Measurements from ENCODE around the gene GTPBP6. TPM values are rescaled to one million over a fixed set of nuclear protein-coding genes. Genes with fewer than 3 reads are reported as not detected.
A peak's percentile ranks its signal among the peaks of the same experiment; 100 is the strongest.
"Not testable (repeated sequence)": the region's sequence is repeated elsewhere in the genome, so short reads cannot be mapped to it uniquely, and the experiment has no call there.

The GTPBP6 gene
- total RNA-seq, 5 donors from 2014 or later (not counting 1 experiment from before 2014, with no cell fraction given): 58.8 to 112 (median 111) TPM

DNA sequence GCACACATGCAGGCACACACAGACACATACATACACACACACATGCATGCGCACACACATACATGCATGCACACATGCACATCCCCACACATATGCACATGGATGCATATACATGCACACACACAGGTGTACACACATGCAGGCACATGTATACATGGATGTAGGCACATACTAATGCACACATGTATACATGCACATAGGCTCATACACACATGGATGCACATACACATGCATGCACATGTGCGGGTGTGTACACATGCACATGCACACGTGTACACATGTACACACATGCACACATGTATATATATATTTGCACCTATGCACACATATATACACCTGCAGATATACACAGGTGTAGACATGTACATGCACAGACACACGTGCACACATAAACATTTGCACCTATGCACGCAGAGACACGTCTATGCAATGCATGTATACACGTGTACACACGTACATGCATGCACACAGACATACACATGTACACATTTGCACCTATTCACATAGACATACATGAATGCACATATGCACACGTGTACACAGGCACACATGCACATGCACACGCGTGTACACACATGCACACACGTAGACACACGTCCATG lies 33.4 kb downstream of the GTPBP6 start:
- Histone ChIP-seq H3K4me1 (ENCODE audit: control insufficient read depth in 1 of 2, extremely low read depth in 1 of 2, insufficient read depth in 2 of 2, low read length in 2 of 2) (peaks cover 0 to 16% of the 10 kb centered on the region in 2 experiments), H3K27me3 (replicated peaks in 1 of 2; ENCODE audit: control insufficient read depth in 2 of 2, extremely low read depth in 1 of 2, insufficient read depth in 2 of 2, low read length in 1 of 2) (no peaks in the 10 kb centered on the region), H3K4me3 (ENCODE audit: control insufficient read depth in 1 of 2, extremely low read depth in 1 of 2, low read length in 1 of 2) (no peak overlapping the region), H3K36me3 (ENCODE audit: control insufficient read depth in 2 of 2, extremely low read depth in 1 of 2, insufficient read depth in 1 of 2, low read length in 1 of 2) (peaks cover 2 to 6% of the 10 kb centered on the region in 2 donors), H3K27ac (ENCODE audit: low read length) (no peak overlapping the region), H3K9me3 (no peaks in the 10 kb centered on the region)
- H3K4me1 Mint-ChIP-seq: peaks cover 10 to 30% (median 13%) of the 10 kb centered on the region in 3 donors
- CTCF ChIA-PET: no interaction called here
- 98% methylated on average over 12 of the region's 13 CpGs for WGBS (ENCODE audit: insufficient coverage)
- POLR2A ChIA-PET: no interaction called here
- ATAC-seq (replicated peaks in 1 of 4): no peak
- peak overlapping the region; percentile 10 to 16 for H3K27ac Mint-ChIP-seq
- peak overlapping the region in 2 of 3 donors; percentile 3 to 23 for H3K4me3 Mint-ChIP-seq
- no peaks in the 10 kb centered on the region for H3K9me3 Mint-ChIP-seq
- DNase-seq: no peak
- no peaks in the 10 kb centered on the region for H3K27me3 Mint-ChIP-seq
- H3K36me3 Mint-ChIP-seq: no peaks in the 10 kb centered on the region

- peak overlapping the region; percentile 61 for H3K27ac ChIP-seq (ENCODE audit: low read length)
- H3K9me3 ChIP-seq: no peaks in the 10 kb centered on the region
- Mint-ChIP-seq H3K36me3 (no peaks in the 10 kb centered on the region), H3K9me3 (no peaks in the 10 kb centered on the region), H3K4me3 (peak overlapping the region; percentile 87 to 92 (median 88)), H3K4me1 (peaks cover 17 to 42% (median 27%) of the 10 kb centered on the region in 3 donors), H3K27me3 (no peaks in the 10 kb centered on the region), H3K27ac (peak overlapping the region; percentile 83 to 91)
- peak; percentile 99 to 100 (median 99) for ATAC-seq (replicated peaks in 1 of 4)
- ChIA-PET CTCF (no interaction called here), POLR2A (no interaction called here)
- peaks cover 0 to 19% of the 10 kb centered on the region in 2 experiments for H3K4me1 ChIP-seq (ENCODE audit: control insufficient read depth in 1 of 2, extremely low read depth in 1 of 2, insufficient read depth in 2 of 2, low read length in 2 of 2)
- WGBS (ENCODE audit: insufficient coverage): under 1% methylated on average over 32 of the region's 45 CpGs
- peak; percentile 66 to 92 (median 87) for DNase-seq
- peaks cover 0 to 2% of the 10 kb centered on the region in 2 experiments for H3K27me3 ChIP-seq (replicated peaks in 1 of 2; ENCODE audit: control insufficient read depth in 2 of 2, extremely low read depth in 1 of 2, insufficient read depth in 2 of 2, low read length in 1 of 2)
- peak overlapping the region; percentile 68 to 84 for H3K4me3 ChIP-seq (ENCODE audit: control insufficient read depth in 1 of 2, extremely low read depth in 1 of 2, low read length in 1 of 2)
- no peaks in the 10 kb centered on the region for H3K36me3 ChIP-seq (ENCODE audit: control insufficient read depth in 2 of 2, extremely low read depth in 1 of 2, insufficient read depth in 1 of 2, low read length in 1 of 2)
These were observed 35.3 kb downstream of the GTPBP6 start for GRCh38 chrX:283115-283845.

DNA sequence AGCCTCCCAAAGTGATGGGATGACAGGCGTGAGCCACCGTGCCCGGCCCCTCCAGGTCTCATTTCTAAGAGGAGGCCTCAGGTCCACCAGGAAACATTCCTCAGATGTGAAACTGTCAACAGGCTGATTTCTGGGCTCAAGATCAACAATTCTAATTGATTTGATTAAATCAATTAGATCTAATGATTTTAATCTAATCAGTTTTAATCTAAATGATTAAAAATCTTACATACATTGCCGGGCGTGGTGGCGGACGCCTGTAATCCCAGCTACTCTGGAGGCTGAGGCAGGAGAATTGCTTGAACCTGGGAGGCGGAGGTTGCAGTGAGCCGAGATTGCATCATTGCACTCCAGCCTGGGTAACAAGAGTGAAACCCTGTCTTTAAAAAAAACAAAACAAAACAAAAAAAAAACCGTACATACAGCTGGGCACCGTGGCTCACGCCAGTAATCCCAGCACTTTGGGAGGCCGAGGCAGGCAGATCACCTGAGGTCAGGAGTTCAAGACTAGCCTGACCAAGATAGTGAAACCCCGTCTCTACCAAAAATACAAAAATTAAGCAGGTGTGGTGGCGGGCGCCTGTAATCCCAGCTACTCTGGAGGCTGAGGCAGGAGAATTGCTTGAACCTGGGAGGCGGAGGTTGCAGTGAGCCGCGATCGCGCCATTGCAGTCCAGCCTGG lies 36.5 kb downstream of the GTPBP6 start:
- H3K36me3 Mint-ChIP-seq; H3K9me3 Mint-ChIP-seq; H3K4me3 ChIP-seq (ENCODE audit: control insufficient read depth in 1 of 2, extremely low read depth in 1 of 2, low read length in 1 of 2); H3K27me3 Mint-ChIP-seq; H3K27ac Mint-ChIP-seq; POLR2A ChIA-PET; H3K27me3 ChIP-seq (replicated peaks in 1 of 2; ENCODE audit: control insufficient read depth in 2 of 2, extremely low read depth in 1 of 2, insufficient read depth in 2 of 2, low read length in 1 of 2); CTCF ChIA-PET; H3K27ac ChIP-seq (ENCODE audit: low read length); ATAC-seq (replicated peaks in 1 of 4); H3K36me3 ChIP-seq (ENCODE audit: control insufficient read depth in 2 of 2, extremely low read depth in 1 of 2, insufficient read depth in 1 of 2, low read length in 1 of 2); H3K9me3 ChIP-seq: not testable (repeated sequence)
- WGBS (ENCODE audit: insufficient coverage): 91% methylated on average over 9 of the region's 21 CpGs
- peak in 1 of 35 experiments; percentile 0 for DNase-seq
- peak overlapping the region; percentile 45 to 88 (median 50) for H3K4me3 Mint-ChIP-seq
- H3K4me1 ChIP-seq (ENCODE audit: control insufficient read depth in 1 of 2, extremely low read depth in 1 of 2, insufficient read depth in 2 of 2, low read length in 2 of 2): peaks cover 0 to 19% of the 10 kb centered on the region in 2 experiments
- peaks cover 17 to 45% (median 27%) of the 10 kb centered on the region in 3 donors for H3K4me1 Mint-ChIP-seq

DNA sequence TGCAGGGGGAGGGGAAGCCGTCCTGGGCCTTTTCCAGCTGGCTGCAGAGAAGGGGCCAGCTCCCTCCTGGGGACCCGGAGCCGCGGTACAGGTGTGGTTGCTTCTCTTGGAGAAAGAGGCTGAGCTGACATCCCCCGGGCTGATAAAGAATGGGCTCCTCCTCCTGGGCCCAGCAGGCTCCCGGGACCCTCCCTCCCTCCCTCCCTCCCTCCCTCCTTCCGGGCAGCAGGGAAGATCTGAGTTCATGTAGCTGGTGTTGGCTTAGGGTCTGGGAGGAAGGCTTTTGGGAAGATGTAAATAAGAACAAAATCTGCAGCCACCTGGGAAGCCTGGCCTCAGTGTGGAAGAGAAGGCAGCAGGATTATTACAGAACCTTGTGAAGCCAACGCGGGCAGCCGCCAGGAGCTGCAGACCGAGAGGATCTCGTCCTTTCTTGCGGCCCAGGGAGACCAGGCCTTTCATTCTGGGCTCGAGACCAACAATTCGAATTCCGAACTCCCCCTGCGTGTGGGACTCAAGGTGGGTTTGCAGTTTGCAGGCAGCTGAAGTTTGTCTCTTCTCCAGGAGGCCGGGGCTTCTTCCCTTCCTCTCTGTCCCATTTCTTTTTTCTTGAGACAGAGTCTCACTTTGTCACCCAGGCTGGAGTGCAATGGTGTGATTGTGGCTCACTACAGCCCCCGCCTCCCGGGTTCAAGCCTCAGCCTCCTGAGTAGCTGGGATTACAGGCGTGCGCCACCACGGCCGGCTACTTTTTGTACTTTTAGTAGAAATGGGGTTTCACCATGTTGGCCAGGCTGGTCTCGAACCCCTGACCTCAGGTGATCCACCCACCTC lies 37.2 kb downstream of the GTPBP6 start, which contains the start of gene PLCXD1:
PLCXD1 (plus strand) TSS at position 216 of the 834 bp plus-strand sequence. CDS start 2,807 bp downstream, outside the sequence.
- POLR2A ChIA-PET: no interaction called here
- peaks cover 0 to 9% of the 10 kb centered on the region in 2 experiments for H3K27me3 ChIP-seq (replicated peaks in 1 of 2; ENCODE audit: control insufficient read depth in 2 of 2, extremely low read depth in 1 of 2, insufficient read depth in 2 of 2, low read length in 1 of 2)
- Mint-ChIP-seq H3K4me1 (peaks cover 20 to 41% (median 27%) of the 10 kb centered on the region in 3 donors), H3K27ac (peak within 1 kb of the TSS; percentile 52 to 68), H3K27me3 (no peaks in the 10 kb centered on the region), H3K9me3 (no peaks in the 10 kb centered on the region), H3K36me3 (no peaks in the 10 kb centered on the region), H3K4me3 (peak within 1 kb of the TSS; percentile 50 to 88 (median 66))
- 91% methylated on average over 12 of the region's 25 CpGs for WGBS (ENCODE audit: insufficient coverage)
- no peaks in the 10 kb centered on the region for H3K9me3 ChIP-seq
- H3K4me1 ChIP-seq (ENCODE audit: control insufficient read depth in 1 of 2, extremely low read depth in 1 of 2, insufficient read depth in 2 of 2, low read length in 2 of 2): peaks cover 5 to 26% of the 10 kb centered on the region in 2 experiments
- ATAC-seq (replicated peaks in 1 of 4) (peak in 1 of 4 experiments; percentile 21), DNase-seq (peak in 1 of 35 experiments; percentile 1)
- no peaks in the 10 kb centered on the region for H3K36me3 ChIP-seq (ENCODE audit: control insufficient read depth in 2 of 2, extremely low read depth in 1 of 2, insufficient read depth in 1 of 2, low read length in 1 of 2)
- no peak within 1 kb of the TSS for H3K27ac ChIP-seq (ENCODE audit: low read length)
- CTCF ChIA-PET: no interaction called here
- no peak within 1 kb of the TSS for H3K4me3 ChIP-seq (ENCODE audit: control insufficient read depth in 1 of 2, extremely low read depth in 1 of 2, low read length in 1 of 2)

GRCh38 chrX:280722-281121 lies 37.9 kb downstream of the GTPBP6 start:
- WGBS (ENCODE audit: insufficient coverage): no CpG with 5 or more reads among the region's 24 CpGs
- Histone ChIP-seq H3K4me1 (ENCODE audit: control insufficient read depth in 1 of 2, extremely low read depth in 1 of 2, insufficient read depth in 2 of 2, low read length in 2 of 2) (peaks cover 10 to 32% of the 10 kb centered on the region in 2 experiments), H3K27me3 (replicated peaks in 1 of 2; ENCODE audit: control insufficient read depth in 2 of 2, extremely low read depth in 1 of 2, insufficient read depth in 2 of 2, low read length in 1 of 2) (peaks cover 0 to 15% of the 10 kb centered on the region in 2 experiments)
- DNase-seq; H3K4me3 Mint-ChIP-seq; H3K27ac Mint-ChIP-seq; POLR2A ChIA-PET; H3K36me3 ChIP-seq (ENCODE audit: control insufficient read depth in 2 of 2, extremely low read depth in 1 of 2, insufficient read depth in 1 of 2, low read length in 1 of 2); CTCF ChIA-PET; H3K4me3 ChIP-seq (ENCODE audit: control insufficient read depth in 1 of 2, extremely low read depth in 1 of 2, low read length in 1 of 2); H3K9me3 Mint-ChIP-seq; H3K27me3 Mint-ChIP-seq; H3K27ac ChIP-seq (ENCODE audit: low read length); ATAC-seq (replicated peaks in 1 of 4); H3K9me3 ChIP-seq; H3K36me3 Mint-ChIP-seq: not testable (repeated sequence)
- H3K4me1 Mint-ChIP-seq: peaks cover 22 to 41% (median 27%) of the 10 kb centered on the region in 3 donors

All from T-cell (primary cell).